NCI-H460 (cell line): ENCODE measurements around the gene METRNL. TPM values are rescaled to one million over a fixed set of nuclear protein-coding genes. Genes with fewer than 3 reads are reported as not detected.
"Not testable (repeated sequence)": the region's sequence is repeated elsewhere in the genome, so short reads cannot be mapped to it uniquely, and the experiment has no call there.

Experiments used
- DNase-seq: peaks from one replicate; pipeline ENCODE4 v3.0.0-alpha.2; 2016; ENCODE audit warnings: low read depth; ENCODE audit errors: extremely low read depth
- total RNA-seq: library from RNA; depleted of rRNA; stranded (reverse); fragments of >200 nt; shearing (Covaris generic); gene quantifications from 2 replicates; pipeline ENCODE4 v1.2.3, GENCODE V29; 2014

Gene METRNL
- total RNA-seq, 1 experiment from 2014 or later = 23.7 TPM

DNA sequence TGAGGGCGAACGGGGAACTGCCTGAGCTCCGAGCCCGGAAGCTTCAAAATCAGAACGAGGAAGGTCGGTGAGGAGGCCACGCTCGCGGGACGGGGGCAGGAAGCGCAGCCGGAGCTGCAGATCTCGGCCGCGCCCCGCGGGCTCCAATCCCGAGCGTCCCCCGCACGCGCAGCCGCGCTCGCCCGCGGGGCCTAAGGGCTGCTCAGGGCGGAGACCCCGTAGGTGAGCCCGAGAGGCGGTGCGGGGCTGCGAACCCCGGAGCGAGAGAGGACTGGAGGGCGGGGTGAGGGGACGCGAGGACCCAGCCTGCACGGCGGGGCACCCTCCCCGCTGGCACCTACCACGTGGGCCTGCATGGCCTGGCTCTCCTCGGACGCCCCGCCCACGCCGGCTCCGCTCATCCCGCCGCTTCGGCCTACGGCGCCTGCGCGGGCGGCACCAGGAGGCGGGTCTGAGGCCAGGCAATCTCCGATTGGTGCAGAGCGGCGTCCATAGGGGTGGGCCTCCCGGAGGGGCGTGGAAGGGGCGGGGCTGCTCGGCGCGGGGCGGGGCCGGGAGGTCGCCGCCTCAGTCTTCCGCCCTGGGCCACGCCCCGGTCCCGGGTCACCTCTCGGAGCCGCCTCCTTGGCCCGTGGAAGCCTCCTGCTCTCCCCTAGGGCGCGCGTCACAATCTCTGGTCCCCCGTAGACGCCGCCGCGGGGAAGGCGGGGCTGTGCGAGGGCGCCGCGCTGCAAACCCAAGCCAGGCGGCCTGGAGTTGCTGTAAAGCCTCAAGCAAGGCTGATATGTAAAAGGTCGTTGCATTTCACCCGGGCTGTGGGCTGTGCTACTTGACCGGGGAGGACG, 27.8 kb upstream of the METRNL start:
- DNase-seq = peak; percentile 98

DNA sequence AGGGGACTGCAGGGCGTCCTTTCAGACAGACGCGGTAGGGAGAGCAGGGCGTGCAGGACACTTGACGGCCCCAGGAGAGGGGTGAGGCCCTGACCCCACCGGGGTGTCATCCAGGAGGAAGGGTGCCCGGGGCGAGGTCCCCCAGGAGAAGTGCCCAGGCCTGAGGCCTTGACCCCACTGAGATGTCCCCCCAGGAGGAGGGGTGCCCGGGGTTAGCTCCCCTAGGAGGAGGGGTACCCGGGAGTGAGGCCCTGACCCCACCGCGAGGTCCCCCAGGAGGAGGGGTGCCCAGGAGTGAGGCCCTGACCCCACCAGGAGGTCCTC, 27.2 kb upstream of the METRNL start:
- DNase-seq = no peak

DNA sequence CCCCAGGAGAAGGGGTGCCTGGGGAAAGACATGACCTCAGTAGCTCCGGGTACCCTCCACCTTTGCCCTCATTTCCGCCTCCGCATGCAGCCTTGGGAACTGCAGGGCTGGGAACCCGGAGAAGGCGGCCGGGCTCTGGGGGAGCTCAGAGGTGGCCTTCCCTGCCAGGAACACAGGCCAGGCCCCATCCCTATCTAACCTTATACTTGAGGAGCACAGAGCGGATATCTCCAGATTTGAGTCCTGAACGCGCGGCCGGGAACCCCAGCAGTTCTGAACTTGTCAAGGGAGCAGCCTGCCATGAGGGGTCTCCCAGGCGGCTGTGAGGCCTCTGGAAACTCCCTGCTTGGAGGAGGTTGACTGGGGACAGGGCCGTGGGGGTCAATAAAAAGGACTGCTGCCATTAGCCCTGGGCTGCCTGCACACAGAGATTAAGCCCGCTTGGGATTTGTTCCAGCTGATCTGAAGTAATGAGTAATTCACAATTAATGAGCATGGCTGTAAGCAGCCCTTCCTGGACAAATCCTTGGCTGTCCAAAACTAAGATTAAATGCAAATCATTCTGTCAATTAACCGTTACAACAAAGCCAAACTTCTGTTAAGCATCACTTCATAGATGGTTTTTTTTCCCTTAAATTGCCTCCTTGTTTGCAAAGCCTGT, 26.3 kb upstream of the METRNL start:
- no peak for DNase-seq

DNA sequence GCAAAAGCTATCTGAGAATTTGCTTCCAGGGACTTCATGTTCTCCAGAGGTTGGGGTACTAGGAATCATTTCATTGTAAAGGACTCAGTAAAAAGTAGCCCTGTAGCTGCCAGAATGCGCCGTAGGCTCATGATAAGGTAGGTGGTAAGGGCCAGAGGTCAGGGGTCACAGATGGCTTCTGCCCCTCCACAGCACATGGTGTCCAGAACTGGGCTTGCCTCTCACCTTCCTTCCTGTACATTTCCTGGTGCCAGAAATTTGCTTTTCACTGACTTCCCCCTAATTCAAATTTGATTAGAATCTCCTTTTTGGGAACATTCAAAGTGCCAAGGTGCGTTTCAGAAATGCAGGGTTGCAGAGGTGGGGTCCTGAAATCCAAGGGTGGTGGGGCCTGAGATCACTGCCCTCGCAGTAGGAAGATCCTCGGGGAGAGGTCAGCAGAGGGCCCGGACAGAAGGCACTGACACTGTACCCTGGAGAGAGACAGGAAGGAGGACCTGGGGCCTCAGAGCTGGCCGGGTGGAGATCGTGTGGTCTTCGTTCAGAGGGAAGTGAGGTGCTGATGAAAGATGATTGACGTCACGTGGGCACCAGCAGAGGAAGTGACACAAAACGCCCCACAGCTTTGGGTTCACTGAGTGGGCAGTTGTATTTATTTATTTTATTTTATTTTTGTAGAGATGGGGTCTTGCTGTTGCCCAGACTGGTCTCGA, 25.5 kb upstream of the METRNL start:
- no peak for DNase-seq

DNA sequence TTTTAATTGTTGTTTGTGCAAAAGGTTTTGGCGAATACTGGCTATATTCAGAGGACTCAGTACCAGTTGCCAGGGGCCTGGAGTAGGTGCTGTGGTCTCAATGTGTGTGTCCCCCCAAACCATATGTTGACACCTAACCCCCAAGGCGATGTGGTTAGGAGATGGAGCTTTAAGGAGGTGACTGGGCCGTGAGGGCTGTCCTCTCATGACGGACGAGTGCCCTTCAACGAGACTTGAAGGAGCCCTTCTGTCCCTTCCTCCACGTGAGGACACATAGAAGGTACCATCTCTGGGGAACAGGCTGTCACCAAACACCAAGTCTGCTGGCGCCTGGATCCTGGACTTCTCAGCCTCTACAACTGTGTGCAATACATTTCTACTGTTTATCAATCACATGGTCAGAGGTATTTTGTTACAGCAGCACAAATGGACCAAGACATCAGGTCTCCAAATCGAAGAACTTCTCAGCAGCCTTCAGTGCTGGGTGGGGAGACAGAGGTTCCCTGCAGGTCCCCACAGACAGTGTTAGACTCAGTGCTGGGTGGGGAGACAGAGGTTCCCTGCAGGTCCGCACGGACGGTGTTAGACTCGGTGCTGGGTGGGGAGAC, 24.8 kb upstream of the METRNL start:
- DNase-seq = no peak

DNA sequence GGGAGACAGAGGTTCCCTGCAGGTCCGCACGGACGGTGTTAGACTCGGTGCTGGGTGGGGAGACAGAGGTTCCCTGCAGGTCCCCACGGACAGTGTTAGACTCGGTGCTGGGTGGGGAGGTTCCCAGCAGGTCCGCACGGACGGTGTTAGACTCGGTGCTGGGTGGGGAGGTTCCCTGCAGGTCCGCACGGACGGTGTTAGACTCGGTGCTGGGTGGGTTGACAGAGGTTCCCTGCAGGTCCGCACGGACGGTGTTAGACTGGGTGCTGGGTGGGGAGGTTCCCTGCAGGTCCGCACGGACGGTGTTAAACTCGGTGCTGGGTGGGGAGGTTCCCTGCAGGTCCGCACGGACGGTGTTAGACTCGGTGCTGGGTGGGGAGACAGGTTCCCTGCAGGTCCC, 24.2 kb upstream of the METRNL start:
- DNase-seq = not testable (repeated sequence)

DNA sequence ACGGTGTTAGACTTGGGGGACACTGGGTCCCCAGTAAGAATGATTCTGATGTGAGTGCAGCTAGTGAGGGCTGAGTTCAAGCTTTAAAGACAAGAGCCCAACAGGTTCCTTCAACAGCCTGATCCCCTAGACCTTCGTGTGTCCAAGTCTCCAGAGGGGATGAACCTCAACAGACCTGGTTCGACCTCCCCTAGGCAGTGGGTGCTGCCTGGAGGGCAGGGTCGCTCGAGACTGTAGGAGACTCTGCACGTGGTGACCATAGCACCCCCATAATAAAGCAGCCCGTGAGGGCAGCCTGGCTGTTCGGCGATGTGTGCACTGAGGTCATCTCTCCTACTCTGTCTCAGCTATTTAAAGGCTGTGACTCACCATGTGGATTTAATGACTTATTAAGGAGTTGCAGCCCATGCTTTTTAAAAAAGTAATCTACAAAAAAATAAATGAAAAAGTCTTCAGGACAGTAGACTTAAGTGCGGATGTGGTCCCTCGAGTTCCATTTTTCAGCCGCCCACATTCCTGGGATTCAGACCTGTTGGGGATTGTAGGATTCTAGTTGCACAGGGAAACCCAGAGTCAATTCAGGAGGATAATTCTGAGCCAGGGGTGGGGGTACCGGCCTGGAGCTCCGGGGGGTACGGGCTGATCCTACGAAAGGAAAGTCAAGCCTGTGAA, 23.4 kb upstream of the METRNL start:
- no peak for DNase-seq

DNA sequence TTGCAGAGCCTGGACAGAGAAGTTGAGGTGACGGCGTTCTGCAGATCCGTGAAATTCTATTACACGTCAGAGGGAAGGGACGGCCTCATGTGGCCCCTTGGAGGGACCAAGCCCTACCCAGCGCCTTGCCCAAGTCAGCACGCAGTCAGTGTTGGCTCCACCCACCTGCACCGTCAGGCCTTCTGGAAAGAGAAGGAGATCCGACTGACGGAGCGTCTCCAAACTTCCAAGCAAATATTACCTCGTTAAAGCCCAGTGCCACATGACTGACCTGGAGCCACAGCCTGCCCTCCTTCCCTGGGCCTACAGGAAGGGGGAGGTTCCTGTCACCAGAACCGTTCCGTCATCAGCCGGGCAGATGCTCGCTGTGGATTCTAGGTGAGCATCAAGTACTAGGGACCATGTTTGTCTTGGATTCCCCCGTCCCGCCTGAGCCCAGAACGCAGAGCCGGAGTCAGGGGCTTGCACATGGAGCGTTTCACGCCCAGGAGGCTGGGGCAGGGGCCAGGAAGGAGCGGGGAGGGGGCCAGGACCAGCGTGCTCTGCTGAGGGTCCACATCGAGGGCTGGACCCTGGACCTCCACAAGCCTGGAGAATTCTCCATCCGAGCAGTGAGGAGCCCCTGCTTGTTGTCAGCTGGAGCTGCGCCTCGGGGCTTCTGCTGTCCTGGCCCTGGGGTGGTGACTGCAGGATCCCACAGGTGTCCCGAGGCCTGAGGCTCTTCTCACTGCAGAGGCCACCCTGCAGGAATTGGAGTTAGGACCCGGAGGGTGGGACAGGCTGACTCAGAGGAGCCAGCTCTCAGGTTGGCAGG, 22.6 kb upstream of the METRNL start:
- DNase-seq = no peak

DNA sequence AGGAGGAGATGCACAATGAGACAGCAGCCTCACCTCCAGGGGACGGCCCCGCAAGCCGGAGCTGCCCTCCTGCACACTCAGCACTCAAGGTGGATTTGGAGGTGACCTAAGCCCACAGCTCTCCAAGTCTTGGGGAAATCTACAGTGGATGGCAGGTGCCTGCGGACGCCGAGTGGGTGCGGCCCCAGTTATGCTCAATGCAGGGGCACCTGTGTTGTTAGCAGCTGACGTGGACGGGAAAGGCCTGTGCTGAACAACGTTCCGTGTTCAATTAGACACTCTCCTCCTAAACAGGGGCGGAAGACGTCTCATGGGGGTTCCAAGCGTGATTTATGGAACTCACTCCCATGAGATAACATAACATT, 22.0 kb upstream of the METRNL start:
- DNase-seq = no peak

DNA sequence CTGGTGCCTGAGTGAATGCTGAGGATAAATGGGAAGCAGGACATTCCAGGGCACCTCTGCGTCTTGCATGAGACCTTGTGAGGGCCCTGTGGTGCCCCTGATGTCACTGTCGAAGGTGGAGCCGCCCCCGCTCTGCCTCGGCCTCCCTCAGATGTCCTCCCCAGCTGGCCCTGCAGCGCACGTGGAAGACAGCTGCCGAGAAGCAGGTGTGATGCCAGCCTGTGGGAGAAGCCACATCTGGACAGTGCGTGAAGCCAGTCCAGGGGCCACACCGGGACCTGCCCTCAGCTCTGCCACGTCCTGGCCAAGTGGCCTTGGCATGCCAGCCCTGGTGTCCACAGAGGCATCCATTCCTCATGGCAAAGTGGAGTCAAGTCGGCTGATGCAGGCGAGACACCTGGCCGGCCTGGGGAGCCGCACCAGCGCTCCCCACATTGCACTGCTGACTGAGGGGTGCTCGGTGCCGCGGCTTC, 21.6 kb upstream of the METRNL start:
- no peak for DNase-seq

DNA sequence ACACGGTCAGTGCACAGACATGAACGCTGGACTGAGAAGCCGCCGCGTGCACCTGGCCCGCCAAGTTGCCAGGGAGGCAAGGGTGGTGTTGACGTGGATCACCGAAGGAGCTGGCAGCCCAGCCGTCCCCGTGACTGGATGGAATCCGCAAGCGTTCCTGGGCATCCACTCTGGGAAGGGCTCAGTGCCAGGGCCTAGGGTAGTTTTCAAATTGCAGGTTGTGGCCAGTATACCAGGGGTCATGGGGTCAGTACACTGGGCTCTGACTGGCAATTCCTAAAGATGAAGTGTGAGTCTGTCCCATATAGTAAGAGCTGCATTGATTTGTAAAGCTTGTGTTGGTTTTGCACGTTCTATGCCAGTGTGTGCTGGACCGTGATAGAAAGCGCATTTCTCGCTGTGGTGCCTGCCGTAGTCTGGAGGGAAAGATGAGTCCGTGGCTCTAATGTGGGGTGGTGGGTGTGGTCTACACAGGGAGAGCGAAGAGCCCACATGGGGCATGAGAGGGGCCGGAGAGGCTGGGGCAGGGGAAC, 21.1 kb upstream of the METRNL start:
- no peak for DNase-seq

DNA sequence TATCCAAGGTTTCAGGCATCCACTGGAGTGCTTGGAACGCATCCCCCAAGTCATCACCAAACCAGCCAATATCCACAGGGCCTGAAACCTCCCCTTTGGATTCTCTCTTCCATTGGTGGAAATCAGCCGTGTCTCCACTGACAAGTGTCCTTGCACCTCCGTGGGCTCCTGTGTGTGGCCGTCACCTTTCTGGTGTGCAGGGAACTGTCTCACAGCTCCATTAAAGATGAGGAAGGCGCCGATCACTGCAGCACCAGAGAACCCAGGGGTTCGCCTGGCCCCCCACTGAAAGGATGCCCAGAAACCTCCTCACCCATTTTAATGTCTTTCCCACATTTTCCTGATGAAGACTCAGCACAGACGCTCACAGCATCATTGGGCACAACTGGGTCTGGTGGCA, 17.8 kb upstream of the METRNL start:
- DNase-seq = no peak

DNA sequence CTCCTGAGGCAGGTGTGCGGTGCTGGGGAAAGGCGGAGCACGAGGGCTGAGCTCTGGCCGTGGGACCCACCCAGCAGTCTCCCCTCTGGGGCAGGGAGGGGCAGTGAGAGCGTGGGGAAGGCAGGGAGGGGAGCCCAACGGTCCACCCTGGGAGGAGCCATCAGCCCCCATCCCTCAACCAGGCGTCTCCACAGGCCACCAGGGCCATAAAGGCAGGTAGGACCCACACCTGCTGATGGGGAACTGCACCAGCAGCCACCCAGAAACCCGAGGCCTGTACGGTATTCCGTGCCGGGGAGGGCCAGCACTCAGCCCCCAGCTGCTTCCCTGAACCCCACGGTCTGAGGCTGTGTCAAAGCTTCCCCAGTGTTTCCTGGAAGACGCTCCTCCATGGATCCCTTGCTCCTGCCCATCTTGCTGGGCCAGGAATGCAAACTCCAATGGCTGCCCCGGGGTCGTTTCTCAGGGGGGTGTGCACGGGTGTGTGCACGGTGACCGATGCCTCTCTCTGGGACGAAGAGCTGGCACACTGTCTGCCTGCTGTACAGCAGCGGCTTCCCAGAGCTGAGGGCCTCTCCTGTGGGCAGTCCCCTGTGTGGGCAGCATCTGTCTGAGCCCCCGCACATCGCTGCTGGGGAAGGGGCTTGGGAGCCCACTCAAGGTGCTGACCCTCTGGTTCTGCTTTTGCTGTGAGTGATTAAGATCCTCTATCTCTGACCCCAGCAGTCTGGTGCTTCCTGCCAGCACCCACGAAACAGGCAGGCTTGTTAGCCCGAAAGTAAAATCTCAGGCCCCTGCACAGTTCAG, 17.2 kb upstream of the METRNL start:
- no peak for DNase-seq

DNA sequence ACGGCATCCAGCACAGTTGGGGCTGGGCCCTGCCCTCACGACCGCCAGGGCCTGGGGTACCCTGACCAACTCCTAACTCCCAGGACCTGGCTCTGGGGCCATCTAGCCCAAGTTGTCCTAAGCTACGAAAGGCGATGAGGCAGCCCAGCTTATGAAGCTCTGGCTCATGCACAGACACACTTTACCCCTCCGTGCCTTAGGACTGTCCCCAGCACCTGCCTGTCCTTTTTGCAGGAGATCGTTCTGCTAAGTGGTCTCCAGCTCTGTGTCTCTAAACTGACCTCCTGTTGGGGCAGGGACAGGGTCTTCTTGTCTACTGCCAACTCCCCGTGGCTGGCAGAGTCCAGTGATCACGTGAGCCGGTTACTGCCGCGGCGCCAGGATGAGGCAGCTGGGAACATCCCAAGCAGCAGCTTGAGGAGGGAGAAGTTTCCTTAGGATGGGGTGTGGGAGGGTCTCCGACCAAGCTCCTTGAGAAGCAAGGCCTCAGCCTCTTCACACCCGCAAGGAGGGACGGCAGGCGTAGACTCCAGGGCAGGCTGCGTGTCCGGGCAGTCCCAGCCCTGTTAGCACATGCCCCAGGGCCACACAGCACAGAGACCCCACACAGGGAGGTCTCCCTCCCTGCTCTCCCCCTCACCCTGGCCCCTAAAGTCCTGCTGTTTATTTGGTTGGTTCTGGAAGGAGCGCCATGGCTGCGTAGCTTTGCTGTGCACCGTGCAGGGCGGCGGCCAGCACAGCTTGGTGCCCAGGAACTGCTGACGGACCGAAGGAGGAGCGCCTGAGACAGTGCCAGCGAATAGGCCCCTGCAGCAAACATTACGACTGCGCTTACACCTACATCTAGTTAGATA, 16.4 kb upstream of the METRNL start:
- DNase-seq = no peak

DNA sequence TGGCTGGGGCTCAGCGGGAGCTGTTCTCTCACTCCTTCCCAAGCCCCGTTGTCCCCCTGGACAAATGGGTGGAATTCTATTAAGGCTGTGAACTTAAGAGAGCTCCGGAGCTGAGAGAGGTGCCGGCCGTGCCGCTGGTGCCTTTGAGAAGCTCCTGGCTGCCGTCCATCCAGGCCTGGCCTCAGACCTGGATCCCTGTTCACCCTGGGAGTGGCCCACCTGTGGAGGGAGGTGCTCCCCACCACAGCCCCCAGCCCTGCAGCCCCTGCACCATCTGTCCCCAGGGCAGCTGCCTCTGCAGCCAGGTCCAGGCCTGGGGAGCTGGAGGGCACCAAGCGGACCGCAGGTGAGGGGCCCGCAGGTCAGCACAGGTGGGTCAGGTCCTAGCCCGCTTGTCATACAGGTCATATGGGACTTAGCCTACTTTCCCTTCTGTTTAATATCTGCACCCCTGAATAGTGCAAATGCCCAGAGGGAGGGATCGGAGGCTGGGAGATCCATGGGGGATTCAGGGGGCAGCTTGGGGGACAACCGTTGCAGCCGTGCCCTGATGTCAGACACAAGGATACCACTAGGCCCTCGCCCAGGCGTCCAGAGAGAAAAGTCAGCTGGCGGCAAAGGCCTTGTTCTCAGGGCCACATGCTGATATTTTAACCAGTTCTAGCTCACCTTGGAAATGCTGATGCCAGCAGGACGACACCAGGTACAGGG, 15.2 kb upstream of the METRNL start:
- no peak for DNase-seq

DNA sequence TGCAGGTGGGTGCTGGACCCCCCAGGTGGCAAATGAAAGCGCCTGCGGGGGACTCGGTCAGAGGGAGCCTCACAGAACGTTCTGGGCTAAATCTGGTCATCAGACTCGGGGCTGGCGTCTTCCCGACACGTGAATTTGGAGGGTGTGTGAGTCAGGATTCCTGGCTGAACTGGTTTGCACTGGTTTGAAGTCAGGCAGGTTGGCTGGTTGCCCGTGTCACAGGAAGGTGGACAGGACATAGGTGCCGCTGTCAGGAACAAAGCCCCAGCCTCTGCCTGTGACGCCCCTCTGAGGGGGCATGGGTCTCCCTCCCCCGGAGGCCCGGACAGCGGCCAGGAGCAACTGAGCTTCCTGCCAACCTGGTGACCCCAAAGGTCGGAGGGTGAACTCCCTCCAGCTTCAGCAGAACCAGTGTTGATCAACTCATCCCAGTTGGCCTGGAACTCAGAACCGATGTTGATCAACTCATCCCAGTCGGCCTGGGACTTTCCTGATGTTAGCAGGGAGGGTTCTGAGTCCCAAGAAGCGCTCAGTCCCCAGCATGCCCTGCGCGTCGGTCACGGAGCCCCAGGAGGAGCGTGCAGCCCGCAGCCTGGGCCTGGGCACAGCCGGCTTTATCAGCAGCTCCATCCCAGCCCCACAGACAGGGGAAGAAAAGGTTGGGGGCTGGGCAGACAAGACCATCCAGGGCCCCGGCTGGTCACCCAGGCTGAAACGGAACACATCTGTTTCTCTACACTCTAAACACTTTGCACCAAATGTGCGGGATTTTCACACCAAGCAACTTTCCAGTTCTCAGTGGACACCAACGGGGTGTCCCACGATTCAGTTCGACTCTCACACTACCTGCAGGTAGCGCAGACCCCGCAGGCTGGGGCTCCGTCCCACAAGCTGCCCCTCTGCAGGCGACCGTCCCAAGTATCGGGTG, 14.4 kb upstream of the METRNL start:
- DNase-seq = no peak
